HEK293 (cell line): ENCODE results near the gene GOLGA8N.

Source experiments
- CTCF ChIA-PET: fragments of 350-600 bp; formaldehyde crosslinking; extraction: SDS; loops from one replicate; lab custom pipeline; 2021; ENCODE audit warnings: antibody characterized with exemption; lab: Yijun Ruan, JAX
- POLR2A ChIA-PET: fragments of 300-600 bp; formaldehyde crosslinking; extraction: SDS; loops from one replicate; lab custom pipeline; 2020; ENCODE audit warnings: antibody characterized with exemption, inconsistent platforms; lab: Yijun Ruan, JAX
- H3K27ac ChIP-seq: fragments of 200-500 bp; sonication (Bioruptor generic); 2 replicates; pipeline ENCODE4 v1.5.1; 2014; ENCODE audit warnings: low read depth, low read length, control low read depth, inconsistent platforms; ENCODE audit errors: extremely low read depth
- H3K36me3 ChIP-seq, 2 experiments: fragments of 200-500 bp in 1 of 2; sonication (Bioruptor generic) in 1 of 2; 1 replicate in 1 of 2; 2 replicates in 1 of 2; pipeline ENCODE4 v1.5.1; 2014 to 2017; ENCODE audit warnings: inconsistent platforms in 2 of 2, low read length in 2 of 2; ENCODE audit not compliant: control insufficient read depth in 2 of 2, insufficient read depth in 1 of 2
- H3K4me1 ChIP-seq: fragments of 200-500 bp; sonication (Bioruptor generic); 2 replicates; pipeline ENCODE4 v1.5.1; 2014; ENCODE audit warnings: mild to moderate bottlenecking, low read length, inconsistent platforms; ENCODE audit not compliant: control insufficient read depth, insufficient read depth
- H3K4me3 ChIP-seq: 2 replicates; pipeline ENCODE4 v1.5.1; 2011; ENCODE audit warnings: low read depth, mild to moderate bottlenecking, control low read depth, low read length, moderate library complexity
- H3K9me3 ChIP-seq: fragments of 200-500 bp; sonication (Bioruptor generic); 2 replicates; pipeline ENCODE4 v1.5.1; 2014; ENCODE audit warnings: low read depth, low read length, inconsistent platforms; ENCODE audit not compliant: control insufficient read depth, insufficient read depth
- BCL6B ChIP-seq: fragments of 450-650 bp; formaldehyde crosslinking; IDR thresholded peaks from 2 replicates; pipeline ENCODE4 v1.5.1; 2017; ENCODE audit warnings: missing biosample characterization, missing genetic modification characterization
- FEZF1 ChIP-seq: fragments of 450-650 bp; formaldehyde crosslinking; IDR thresholded peaks from 2 replicates; pipeline ENCODE4 v1.5.1; 2016; ENCODE audit warnings: missing biosample characterization, missing genetic modification characterization
- GLIS1 ChIP-seq: fragments of 450-650 bp; formaldehyde crosslinking; IDR thresholded peaks from 2 replicates; pipeline ENCODE4 v1.5.1; 2016; ENCODE audit warnings: missing biosample characterization, missing genetic modification characterization
- KLF8 ChIP-seq: fragments of 450-650 bp; formaldehyde crosslinking; IDR thresholded peaks from 2 replicates; pipeline ENCODE4 v1.5.1; 2016; ENCODE audit warnings: missing biosample characterization, missing genetic modification characterization
- OSR2 ChIP-seq: fragments of 450-650 bp; formaldehyde crosslinking; IDR thresholded peaks from 2 replicates; pipeline ENCODE4 v1.5.1; 2016; ENCODE audit warnings: missing biosample characterization, missing genetic modification characterization
- PRDM6 ChIP-seq: fragments of 450-650 bp; formaldehyde crosslinking; IDR thresholded peaks from 2 replicates; pipeline ENCODE4 v1.5.1; 2017; ENCODE audit warnings: missing biosample characterization, missing genetic modification characterization
- RBAK ChIP-seq: fragments of 450-650 bp; formaldehyde crosslinking; IDR thresholded peaks from 2 replicates; pipeline ENCODE4 v1.5.1; 2016; ENCODE audit warnings: missing biosample characterization, missing genetic modification characterization
- SALL2 ChIP-seq: fragments of 450-650 bp; formaldehyde crosslinking; IDR thresholded peaks from 2 replicates; pipeline ENCODE4 v1.5.0; 2017; ENCODE audit warnings: missing biosample characterization, mild to moderate bottlenecking, missing genetic modification characterization, borderline replicate concordance
- SP7 ChIP-seq: fragments of 450-650 bp; formaldehyde crosslinking; IDR thresholded peaks from 2 replicates; pipeline ENCODE4 v1.5.1; 2016; ENCODE audit warnings: missing biosample characterization, missing genetic modification characterization
- YY2 ChIP-seq: fragments of 450-650 bp; formaldehyde crosslinking; IDR thresholded peaks from 2 replicates; pipeline ENCODE4 v1.5.1; 2016; ENCODE audit warnings: missing biosample characterization, missing genetic modification characterization
- ZBTB48 ChIP-seq: fragments of 450-650 bp; formaldehyde crosslinking; IDR thresholded peaks from 2 replicates; pipeline ENCODE4 v1.5.1; 2016; ENCODE audit warnings: missing biosample characterization, missing genetic modification characterization
- ZBTB6 ChIP-seq: fragments of 450-650 bp; formaldehyde crosslinking; IDR thresholded peaks from 2 replicates; pipeline ENCODE4 v1.5.1; 2017; ENCODE audit warnings: missing biosample characterization, missing genetic modification characterization
- ZEB2 ChIP-seq: fragments of 450-650 bp; formaldehyde crosslinking; IDR thresholded peaks from 2 replicates; pipeline ENCODE4 v1.5.1; 2016; ENCODE audit warnings: missing biosample characterization, missing genetic modification characterization
- ZFHX2 ChIP-seq: fragments of 450-650 bp; formaldehyde crosslinking; conservative IDR thresholded peaks from 2 replicates; pipeline ENCODE4 v1.5.1; 2016; ENCODE audit warnings: missing biosample characterization, missing genetic modification characterization
- ZIC2 ChIP-seq: fragments of 450-650 bp; formaldehyde crosslinking; IDR thresholded peaks from 2 replicates; pipeline ENCODE4 v1.5.1; 2016; ENCODE audit warnings: missing biosample characterization, missing genetic modification characterization
- ZNF140 ChIP-seq: fragments of 450-650 bp; formaldehyde crosslinking; IDR thresholded peaks from 2 replicates; pipeline ENCODE4 v1.5.1; 2016; ENCODE audit warnings: missing biosample characterization, missing genetic modification characterization
- ZNF24 ChIP-seq: fragments of 450-650 bp; formaldehyde crosslinking; IDR thresholded peaks from 2 replicates; pipeline ENCODE4 v1.5.1; 2016; ENCODE audit warnings: missing biosample characterization, missing genetic modification characterization
- ZNF366 ChIP-seq: fragments of 450-650 bp; formaldehyde crosslinking; conservative IDR thresholded peaks from 2 replicates; pipeline ENCODE4 v1.5.1; 2016; ENCODE audit warnings: missing biosample characterization, missing genetic modification characterization
- ZNF398 ChIP-seq: fragments of 450-650 bp; formaldehyde crosslinking; IDR thresholded peaks from 2 replicates; pipeline ENCODE4 v1.5.1; 2017; ENCODE audit warnings: missing biosample characterization, missing genetic modification characterization
- ZNF558 ChIP-seq: fragments of 450-650 bp; formaldehyde crosslinking; IDR thresholded peaks from 2 replicates; pipeline ENCODE4 v1.5.1; 2016; ENCODE audit warnings: missing biosample characterization, missing genetic modification characterization
- ZNF561 ChIP-seq: fragments of 450-650 bp; IDR thresholded peaks from 2 replicates; pipeline ENCODE4 v1.5.1; 2018; ENCODE audit warnings: missing biosample characterization, missing genetic modification characterization, borderline replicate concordance
- ZNF600 ChIP-seq: fragments of 450-650 bp; formaldehyde crosslinking; IDR thresholded peaks from 2 replicates; pipeline ENCODE4 v1.5.1; 2016; ENCODE audit warnings: missing biosample characterization, missing genetic modification characterization
- ZNF660 ChIP-seq: fragments of 450-650 bp; IDR thresholded peaks from 2 replicates; pipeline ENCODE4 v1.5.1; 2018; ENCODE audit warnings: missing biosample characterization, mild to moderate bottlenecking, missing genetic modification characterization
- ZNF664 ChIP-seq: fragments of 450-650 bp; formaldehyde crosslinking; IDR thresholded peaks from 2 replicates; pipeline ENCODE4 v1.5.1; 2016; ENCODE audit warnings: missing biosample characterization, missing genetic modification characterization
- ZNF792 ChIP-seq: fragments of 450-650 bp; formaldehyde crosslinking; IDR thresholded peaks from 2 replicates; pipeline ENCODE4 v1.5.1; 2016; ENCODE audit warnings: missing biosample characterization, missing genetic modification characterization
- ZNF843 ChIP-seq: fragments of 450-650 bp; formaldehyde crosslinking; IDR thresholded peaks from 2 replicates; pipeline ENCODE4 v1.5.1; 2016; ENCODE audit warnings: missing biosample characterization, missing genetic modification characterization
- ZSCAN30 ChIP-seq: fragments of 450-650 bp; IDR thresholded peaks from 2 replicates; pipeline ENCODE4 v1.5.1; 2018; ENCODE audit warnings: missing biosample characterization, mild to moderate bottlenecking, missing genetic modification characterization, moderate library complexity
- ZXDB ChIP-seq: fragments of 450-650 bp; formaldehyde crosslinking; IDR thresholded peaks from 2 replicates; pipeline ENCODE4 v1.5.1; 2016; ENCODE audit warnings: missing biosample characterization, missing genetic modification characterization

The GOLGA8N gene

GRCh38 chr15:32642667-32643435, 49.6 kb downstream of the GOLGA8N start (continued):
- TF ChIP-seq SALL2 (no peak), ZBTB48 (0 out of 2 replicates have a peak, but pooled peaks have one; percentile 18), ZNF600 (peak; percentile 11; the same call in 1 of the 2 replicates), ZFHX2 (tag by site-specific recombination) (peak; percentile 76), ZNF558 (tag by site-specific recombination) (no peak), ZNF366 (tag by site-specific recombination) (0 out of 2 replicates have a peak, but pooled peaks have one; percentile 26)

- no peaks in the 10 kb centered on the region for H3K9me3 ChIP-seq
- no peak overlapping the region for H3K4me3 ChIP-seq
- H3K4me1 ChIP-seq, result peaks cover 13% of the 10 kb centered on the region
- POLR2A ChIA-PET, result no interaction called here
- CTCF ChIA-PET, result interaction anchor here (0.7 to 1.5 kb wide), 2 partner anchors 350 to 1871 kb away, joined by 3 to 8 read pairs; no protein-coding TSS in a partner anchor
- peaks cover 0 to 8% of the 10 kb centered on the region in 2 experiments; a peak in 2 of 3 replicates for H3K36me3 ChIP-seq
- no peak overlapping the region for H3K27ac ChIP-seq
- TF ChIP-seq GLIS1 (no peak), RBAK (tag by site-specific recombination) (no peak), ZNF664 (tag by site-specific recombination) (peak; percentile 86), ZNF792 (tag by site-specific recombination) (no peak)
Measured at GRCh38 chr15:32643907-32644445, 50.7 kb downstream of the GOLGA8N start.

GRCh38 chr15:32646291-32646690, 53.0 kb downstream of the GOLGA8N start:
- CTCF ChIA-PET, result interaction anchor here (0.5 to 1.2 kb wide), 3 partner anchors 16 to 1745 kb away, joined by 3 to 4 read pairs (median 3); no protein-coding TSS in a partner anchor
- TF ChIP-seq ZXDB (tag by site-specific recombination) (0 out of 2 replicates have a peak, but pooled peaks have one; percentile 26), ZNF24 (tag by site-specific recombination) (no peak), ZEB2 (tag by site-specific recombination) (0 out of 2 replicates have a peak, but pooled peaks have one; percentile 23), ZNF843 (tag by site-specific recombination) (peak; percentile 75), ZSCAN30 (tag by site-specific recombination) (0 out of 2 replicates have a peak, but pooled peaks have one; percentile 11), ZBTB6 (no peak), FEZF1 (tag by site-specific recombination) (peak; percentile 57), ZNF398 (0 out of 2 replicates have a peak, but pooled peaks have one; percentile 9), SP7 (peak; percentile 96), PRDM6 (tag by site-specific recombination) (peak; percentile 93), YY2 (tag by site-specific recombination) (no peak), ZNF366 (tag by site-specific recombination) (peak; percentile 81), ZNF140 (tag by site-specific recombination) (no peak), ZNF660 (tag by site-specific recombination) (peak; percentile 49; the same call in 1 of the 2 replicates), OSR2 (tag by site-specific recombination) (peak; percentile 38; the same call in 1 of the 2 replicates), ZIC2 (tag by site-specific recombination) (0 out of 2 replicates have a peak, but pooled peaks have one; percentile 38), ZNF561 (tag by site-specific recombination) (0 out of 2 replicates have a peak, but pooled peaks have one; percentile 47), BCL6B (peak; percentile 74), KLF8 (peak; percentile 32; the same call in 1 of the 2 replicates)

More at GRCh38 chr15:32646291-32646690, 53.0 kb downstream of the GOLGA8N start:
- POLR2A ChIA-PET, result no interaction called here
- Histone ChIP-seq H3K36me3 (no peaks in the 10 kb centered on the region), H3K27ac (peak overlapping the region; percentile 37; the same call in 1 of the 2 replicates), H3K4me3 (no peak overlapping the region), H3K9me3 (no peaks in the 10 kb centered on the region), H3K4me1 (peaks cover 13% of the 10 kb centered on the region)
